Measurements from ENCODE around the gene SLC25A42.

Gene SLC25A42

DNA sequence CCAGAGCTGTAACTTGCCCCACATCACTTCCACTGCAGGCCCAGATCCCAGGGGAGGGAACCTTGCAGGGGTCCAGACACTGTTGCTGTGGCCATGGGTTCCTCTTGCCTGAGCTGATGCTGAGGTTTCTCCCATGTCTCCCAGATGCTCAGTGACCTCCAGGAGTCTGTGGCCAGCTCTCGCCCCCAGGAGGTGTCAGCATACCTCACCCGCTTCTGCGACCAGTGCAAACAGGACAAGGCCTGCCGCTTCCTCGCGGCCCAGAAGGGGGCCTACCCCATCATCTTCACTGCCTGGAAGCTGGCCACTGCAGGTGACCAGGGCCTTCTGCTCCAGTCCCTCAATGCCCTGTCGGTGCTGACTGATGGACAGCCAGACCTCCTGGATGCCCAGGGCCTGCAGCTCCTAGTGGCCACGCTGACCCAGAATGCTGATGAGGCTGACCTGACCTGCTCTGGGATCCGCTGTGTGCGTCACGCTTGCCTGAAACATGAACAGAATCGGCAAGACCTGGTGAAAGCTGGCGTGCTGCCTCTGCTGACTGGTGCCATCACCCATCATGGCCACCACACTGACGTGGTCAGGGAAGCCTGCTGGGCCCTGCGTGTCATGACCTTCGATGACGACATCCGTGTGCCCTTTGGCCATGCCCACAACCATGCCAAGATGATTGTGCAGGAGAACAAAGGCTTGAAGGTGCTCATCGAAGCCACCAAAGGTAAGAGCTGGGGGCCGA is 12.1 kb upstream of the SLC25A42 start:
- DNase-seq (ENCODE audit: low read depth), result no peak

DNA sequence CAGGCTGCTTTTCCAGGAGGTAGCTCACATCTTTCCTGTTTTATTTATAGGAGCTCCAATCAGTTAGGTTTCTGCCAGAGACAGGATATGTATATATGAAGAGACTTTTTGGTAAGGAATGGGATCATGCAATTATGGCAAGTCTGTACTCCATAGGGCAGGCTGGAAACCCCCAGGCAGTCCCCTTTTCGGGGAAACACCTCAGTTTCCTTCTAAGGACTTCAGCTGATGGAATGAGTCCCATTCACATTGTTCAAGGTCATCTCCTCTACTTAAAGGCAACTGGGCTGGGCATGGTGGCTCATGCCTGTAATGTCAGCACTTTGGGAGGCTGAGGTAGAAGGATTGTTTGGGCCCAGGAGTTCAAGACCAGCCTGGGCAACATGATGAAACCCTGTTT is 10.9 kb upstream of the SLC25A42 start:
- DNase-seq (ENCODE audit: low read depth), result no peak

DNA sequence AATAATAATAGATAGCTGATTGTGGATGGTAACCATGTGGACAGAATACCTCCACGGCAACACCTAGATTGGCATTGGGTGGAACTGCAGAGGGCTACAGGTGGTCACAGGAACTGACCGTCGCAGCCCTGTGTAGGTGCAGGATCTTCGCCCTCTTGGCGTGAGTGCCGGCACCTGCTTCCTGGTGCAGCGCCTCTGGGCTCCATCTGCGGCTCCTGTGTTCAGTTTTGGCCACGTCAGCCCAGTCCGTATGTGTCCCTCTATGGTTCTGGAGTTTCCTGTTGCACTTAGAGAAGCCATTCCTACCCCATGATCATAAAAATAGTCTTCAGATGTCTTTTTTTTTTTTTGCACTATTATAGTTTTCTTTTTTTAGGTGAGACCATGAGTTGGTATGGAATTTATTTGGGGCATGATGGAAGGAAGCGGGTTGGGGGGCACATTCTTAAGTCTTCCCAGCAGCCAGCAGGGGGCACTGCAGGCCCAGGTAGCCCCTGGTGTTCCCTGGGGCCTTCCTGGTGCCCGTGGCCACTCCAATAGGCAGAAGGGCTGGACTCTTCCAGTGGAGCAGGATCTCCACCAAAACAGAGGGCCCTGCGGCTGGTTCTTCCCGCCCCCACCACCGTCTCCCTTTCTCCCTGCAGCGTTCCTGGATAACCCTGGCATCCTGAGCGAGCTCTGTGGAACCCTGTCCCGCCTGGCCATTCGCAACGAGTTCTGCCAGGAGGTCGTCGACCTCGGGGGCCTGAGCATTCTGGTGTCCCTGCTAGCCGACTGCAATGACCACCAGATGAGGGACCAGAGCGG is 10.1 kb upstream of the SLC25A42 start:
- DNase-seq (ENCODE audit: low read depth), result no peak

DNA sequence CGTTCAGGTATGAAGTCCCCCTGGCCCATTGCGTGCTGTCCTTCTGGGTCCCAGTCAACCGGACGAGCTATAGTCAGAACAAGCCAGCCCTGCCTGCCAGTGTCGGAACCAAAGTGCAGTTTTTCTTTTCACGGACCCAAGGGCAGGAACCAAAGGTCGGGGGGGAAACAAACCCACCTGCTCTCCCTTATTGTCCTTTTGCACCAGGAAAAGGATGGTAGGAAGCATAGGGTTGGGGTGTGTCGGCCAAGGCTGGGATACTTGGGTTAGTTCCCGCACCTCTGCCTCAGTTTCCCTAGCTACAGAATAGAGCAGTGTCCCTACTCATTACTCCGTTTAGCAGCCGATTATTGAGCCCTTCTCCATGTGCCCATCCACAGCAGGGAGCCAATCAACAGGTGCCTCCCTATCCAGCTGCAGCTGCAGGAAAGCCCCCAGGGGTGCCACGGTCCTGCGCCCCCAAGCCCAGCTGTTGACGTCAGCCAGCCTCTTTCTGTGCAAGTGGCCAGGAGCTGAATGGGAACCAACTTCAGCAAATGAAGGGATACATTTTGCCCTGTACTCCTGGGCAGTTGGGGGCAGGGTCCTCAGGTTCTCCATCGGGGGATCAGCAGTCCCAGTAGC is 9.4 kb upstream of the SLC25A42 start:
- DNase-seq (ENCODE audit: low read depth), result no peak

DNA sequence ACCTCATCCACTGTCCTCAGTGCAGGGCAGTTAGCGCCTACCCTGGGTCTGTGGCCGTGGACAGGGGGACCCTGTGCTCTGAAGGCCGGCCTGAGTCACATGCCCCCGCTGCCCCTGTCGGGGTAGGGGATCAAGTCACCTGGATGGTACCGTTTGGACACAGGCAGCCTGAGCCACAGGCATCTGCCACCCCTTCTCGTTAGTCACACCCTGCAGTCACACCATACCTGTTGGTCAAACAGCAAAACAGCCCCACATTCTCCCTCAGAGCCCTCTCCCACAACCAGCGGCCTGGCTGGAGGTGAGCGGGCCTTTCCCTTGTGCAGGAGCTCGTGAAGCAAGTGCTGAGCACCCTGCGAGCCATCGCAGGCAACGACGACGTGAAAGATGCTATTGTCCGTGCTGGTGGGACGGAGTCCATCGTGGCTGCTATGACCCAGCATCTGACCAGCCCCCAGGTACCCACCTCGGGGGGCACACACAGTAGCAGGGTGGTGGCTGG is 8.8 kb upstream of the SLC25A42 start:
- no peak for DNase-seq (ENCODE audit: low read depth)

DNA sequence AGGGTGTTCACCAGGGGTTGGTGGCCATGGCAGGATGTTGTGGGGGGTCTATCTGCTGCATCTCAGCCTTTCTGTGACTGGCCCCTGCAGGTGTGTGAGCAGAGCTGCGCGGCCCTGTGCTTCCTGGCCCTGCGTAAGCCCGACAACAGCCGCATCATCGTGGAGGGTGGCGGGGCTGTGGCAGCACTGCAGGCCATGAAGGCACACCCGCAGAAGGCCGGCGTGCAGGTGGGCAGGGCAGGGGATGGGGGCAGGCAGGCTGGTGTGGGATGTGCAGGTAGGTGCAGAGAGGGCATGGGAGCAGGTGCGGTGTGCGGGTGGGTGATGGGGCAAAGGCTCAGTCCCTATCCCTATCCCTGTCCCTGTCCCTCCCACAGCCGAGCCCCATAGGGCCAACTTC is 8.1 kb upstream of the SLC25A42 start:
- DNase-seq (ENCODE audit: low read depth), result no peak

DNA sequence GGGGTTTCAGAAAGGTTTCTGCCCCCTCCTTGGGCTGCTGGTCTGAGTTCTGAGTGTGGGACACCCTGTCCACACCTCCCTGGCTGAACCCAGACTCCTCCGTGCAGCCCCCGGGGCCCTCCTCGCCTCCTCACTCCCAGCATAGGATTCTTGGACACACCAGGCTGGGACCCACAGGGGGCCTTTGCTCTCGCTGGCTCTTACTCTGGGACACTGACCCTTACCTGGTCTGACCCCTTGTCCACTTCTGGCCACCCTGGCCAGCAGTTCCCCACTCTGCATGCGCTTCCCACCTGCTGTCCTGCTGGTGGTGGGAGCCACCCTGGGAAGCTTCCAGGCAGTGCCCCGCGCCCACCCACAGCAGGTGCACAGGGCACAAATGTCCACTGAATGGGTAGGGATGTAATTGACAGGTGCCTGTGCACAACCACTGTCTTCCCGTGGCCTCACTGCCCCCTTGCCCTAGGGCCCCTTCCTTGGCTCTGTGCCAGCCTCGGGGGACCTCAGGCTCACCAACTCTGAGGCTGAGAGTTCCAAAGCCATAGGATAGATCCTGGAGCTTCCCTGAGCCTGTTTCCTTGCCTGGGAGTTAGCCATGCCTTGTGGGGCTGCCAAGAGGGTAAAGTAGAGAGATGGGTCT is 7.0 kb upstream of the SLC25A42 start:
- DNase-seq (ENCODE audit: low read depth), result no peak

DNA sequence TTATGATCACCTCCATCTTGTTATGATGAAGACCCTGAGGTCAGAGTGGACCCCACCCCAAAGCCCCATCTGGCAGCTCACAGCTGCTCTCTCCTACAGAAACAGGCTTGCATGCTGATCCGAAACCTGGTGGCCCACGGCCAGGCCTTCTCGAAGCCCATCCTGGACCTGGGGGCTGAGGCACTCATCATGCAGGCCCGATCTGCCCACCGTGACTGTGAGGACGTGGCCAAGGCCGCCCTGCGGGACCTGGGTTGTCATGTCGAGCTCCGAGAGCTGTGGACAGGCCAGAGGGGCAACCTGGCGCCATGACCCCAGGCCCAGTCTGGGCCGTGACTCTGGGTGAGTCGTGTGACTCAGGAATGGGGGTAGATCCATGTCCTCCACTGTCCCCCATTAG is 6.5 kb upstream of the SLC25A42 start:
- no peak for DNase-seq (ENCODE audit: low read depth)

DNA sequence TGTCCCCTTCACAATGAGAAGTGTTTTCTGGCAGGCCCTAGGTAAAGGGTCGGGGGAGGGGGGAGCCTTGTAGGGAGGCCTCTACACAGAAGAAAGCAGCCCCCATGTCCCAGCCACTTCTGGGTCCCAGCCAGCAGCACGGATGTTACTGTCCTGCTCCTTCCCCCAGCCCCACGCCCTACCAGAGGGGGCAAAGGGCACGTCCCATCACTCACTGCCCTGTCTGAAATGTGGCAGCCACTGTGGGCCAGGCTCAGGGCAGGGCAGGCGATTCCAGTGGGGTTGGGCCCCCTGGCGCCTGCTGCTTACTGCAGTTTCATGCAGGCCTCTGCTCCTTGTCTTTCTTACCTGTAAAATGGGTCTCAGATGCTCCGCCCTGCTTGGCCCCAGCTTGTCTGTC is 6.1 kb upstream of the SLC25A42 start:
- no peak for DNase-seq (ENCODE audit: low read depth)

DNA sequence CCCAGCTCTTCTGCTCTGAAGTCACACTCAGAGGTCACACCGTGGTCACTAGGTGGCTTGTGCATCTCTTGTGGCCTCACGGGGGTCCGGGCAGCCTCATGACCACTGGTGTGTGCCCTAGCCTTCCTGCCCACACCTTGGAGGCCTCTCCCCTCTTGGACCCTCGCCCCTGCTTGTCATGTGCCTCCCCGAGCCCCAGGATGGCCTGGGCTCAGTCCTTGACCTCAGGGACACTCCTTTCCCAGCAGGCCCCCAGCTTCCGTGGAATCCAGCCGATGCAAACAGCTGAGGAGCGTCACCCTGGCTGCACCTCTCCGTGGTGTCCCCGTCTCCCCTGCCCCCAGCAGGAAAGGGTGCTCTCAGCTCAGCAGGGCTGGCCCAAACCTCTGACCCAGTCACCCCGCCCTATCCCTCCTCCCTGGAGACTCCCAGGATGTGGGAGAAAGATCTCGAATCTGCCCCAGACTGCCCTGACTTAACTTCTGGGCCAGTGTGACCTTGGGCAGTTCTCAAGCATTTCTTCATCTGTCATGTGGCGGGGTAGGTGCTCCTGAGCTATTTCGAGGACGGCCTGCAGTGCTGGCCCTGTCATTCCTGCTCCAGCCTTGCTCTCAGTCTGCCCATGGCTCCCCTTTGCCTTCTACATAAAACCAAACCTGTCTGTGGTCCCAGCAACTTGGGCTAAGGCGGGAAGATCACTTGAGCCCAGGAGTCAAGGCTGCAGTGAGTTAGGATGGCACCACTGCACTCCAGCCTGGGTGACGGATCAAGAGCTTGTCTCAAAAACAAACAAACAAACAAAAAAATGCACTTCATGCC is 4.6 kb upstream of the SLC25A42 start:
- DNase-seq (ENCODE audit: low read depth), result no peak

DNA sequence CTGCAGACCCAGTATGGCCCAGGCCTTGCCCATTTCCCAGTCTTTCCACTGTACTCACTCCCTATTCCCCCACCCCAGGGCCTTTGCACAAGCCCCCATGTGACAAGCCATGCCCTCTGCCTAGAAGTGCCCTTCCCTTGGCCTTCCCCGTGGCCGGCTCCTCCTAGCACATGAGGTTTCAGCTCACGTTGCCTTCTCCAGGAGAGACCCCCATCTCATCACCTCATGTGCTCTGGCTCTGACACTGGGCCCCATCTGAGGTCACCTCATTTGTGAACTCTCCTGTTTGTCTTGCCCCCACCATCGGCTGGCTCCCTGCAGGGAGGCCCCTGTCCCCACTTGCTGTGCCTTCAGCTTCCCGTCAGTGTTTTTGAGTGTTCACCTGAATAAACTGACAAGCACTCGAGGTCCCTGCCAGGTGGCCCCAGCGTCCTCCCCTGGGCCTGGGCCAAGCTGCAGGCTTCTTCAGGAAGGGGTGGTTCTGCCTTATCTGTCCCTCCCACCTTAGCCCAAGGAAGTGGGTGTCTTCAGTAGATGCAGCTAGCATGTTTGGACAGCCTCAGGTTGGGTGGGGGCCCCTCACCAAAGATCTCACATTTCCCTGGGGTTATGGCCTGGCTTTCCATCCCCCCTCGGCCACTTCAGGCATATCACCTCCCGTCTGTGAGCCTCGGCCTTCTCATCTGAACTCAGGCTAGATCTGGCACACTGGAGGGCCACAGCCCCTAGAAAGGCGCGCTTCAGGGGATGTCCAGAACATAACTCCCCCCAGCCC is 3.8 kb upstream of the SLC25A42 start:
- no peak for DNase-seq (ENCODE audit: low read depth)

DNA sequence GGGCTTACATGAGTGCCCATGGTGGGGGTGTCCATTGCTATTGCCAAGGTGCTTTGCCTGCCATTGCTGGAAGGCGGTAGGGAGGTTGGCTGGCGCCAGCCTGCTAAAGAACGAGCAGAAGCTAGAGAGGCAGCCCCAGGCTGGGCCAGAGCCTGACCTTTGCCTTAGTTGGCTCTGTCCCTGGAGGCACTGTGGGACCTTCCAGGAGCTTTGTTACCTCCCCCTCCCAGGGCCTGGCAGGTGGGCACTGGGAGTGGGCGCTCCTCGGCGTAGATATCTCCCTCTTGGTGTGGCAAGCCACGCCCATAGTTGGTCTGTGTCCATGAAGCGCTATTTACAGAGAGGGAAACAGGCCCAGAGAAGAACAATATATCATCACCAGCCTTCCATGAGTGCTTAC is 2.3 kb upstream of the SLC25A42 start:
- no peak for DNase-seq (ENCODE audit: low read depth)

DNA sequence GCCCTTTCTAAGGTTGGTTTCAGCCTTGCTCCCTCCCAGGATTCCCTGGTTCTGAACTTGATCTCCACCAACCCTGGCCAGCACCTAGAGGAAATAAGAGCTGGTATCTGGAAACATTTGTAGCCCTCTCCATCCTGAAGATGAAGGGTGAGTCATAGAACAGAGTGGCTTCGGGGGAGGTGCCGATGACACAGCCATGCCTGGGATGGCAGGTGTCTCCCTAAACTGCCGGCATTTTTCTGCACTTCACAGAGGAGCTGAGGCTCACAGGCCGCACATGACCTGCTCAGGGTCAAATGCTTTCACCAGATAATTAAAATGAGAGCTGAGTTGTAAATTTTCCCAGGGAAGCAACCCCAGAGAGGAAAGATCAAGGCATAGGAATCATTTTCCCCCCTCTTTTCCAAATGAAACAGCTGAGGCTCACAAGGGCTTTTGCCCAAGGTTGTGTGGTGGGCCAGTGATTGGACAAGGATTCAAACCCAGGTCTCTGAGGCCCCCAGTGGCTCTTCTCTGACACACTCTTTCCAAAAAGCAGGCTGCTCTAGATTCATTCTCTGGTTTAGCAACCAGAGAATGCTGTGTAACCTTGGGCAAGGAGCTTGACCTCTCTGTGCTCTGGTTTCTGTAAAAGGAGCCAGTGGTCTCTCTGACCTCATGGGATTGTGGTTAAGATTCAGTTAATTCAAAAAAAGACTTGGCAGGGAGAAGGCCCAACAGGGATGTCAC is 1.2 kb upstream of the SLC25A42 start:
- DNase-seq (ENCODE audit: low read depth), result no peak

DNA sequence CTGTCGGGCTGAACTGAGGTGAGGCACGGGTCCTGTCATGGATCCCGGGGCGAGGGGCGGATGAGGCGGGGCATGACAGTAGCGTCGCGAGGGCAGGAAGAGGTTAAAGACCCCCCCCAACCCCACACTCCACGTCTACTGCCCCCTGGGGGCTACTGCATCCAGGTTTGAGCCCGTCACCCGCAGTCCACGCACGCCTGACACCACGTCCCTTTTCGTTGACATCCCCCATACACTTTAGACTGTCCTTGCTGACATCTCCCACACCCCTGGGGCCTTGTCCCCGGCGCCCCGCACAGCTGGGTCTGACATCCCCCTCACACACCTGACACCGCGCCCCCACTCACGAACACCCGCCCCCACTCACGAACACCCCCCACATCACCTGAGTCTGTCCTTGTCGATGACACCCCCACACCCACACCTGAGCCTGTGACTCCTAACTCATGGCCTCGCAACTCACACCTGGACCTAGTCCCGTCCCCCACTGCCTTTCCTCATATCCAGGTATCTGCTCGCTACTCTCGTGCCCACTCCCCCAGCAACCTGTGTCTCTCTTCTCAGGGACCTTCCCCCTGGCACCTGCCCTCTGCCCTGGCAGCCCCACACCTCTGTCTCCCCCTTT is 416 bp downstream of the SLC25A42 start:
- no peak for DNase-seq (ENCODE audit: low read depth)

DNA sequence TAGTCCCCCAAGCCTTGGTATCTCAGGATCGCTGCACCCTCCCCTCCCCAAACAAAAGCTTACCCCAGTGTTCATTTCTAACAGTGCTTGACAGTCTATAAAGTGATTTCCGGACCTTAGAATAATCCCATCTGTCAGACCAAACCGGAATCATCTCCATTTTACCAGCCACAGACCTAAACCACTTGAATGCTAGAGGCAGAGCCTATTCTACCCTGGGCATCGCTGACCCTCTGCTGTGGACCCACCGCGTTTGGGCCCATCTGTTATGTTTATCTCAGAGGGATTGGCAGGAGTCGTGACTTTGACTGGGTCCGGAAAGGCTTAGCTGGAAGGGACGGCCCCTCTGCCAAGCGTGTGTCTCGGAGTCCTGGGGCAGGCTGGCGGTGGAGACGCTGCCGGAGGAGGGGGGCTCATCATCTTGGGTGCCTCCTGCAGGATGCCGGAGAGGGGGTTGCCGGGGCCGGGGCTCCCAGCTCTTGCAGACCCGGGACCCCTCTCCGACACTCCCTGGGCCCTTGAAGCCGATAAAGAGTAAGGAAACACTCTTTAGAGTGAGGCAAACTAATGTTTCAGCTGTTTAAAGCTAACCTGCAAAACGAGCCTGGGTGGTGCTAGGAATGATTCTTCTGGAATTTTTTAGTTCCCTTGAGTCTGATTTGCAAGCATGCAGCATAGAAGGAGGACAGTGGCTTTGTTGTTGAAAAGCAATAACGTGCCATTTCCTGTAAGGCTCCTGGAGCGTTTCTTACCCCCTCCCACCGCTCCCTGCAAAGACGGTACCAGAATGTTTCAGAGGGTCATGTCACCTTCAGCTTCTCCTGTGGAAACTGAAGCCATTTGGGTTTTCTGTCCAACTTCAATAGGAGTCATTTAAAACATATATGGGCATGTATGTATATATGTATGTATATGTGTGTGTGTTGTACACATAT is 1.3 kb downstream of the SLC25A42 start:
- DNase-seq (ENCODE audit: low read depth), result no peak

DNA sequence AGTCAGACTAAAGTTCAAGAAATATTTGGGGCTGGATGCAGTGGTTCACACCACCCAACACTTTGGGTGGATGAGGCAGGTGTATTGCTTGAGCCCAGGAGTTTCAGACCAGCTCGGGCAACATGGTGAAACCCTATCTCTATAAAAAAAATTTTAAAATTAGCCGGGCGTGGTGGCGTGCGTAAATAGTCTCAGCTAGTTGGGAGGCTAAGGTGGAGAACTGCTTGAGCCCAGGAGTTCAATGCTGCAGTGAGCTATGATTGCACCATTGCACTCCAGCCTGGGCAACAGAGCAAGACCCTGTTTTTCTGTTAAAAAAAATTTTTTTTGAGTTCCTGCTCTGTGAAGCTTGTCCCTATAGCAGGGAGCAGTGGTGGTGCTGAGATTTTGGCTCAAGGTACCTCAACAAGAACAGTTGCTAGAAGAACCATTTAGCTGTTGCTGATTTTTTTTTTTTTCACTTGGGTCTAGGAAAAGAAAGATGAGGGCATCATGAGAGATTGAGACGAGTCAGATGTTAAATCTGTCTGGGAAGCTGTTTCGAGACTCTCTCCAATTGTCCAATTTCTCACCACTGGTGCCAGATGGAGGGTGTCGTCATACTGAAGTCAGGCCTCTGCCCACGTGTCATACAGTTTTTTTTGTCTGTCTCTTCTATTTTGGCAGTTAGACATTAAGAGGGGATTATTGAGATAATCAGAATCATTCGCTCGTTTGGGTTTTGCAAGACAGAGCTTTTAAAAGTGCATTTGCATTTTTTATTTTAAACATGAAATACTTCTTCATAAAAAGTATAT is 3.7 kb downstream of the SLC25A42 start:
- no peak for DNase-seq (ENCODE audit: low read depth)

All from stimulated activated CD8-positive, alpha-beta memory T cell treated with anti-CD3 and anti-CD28 coated beads, Interleukin-7, amount 100 ng/mL, for 24 hours (primary cell).